HG03442 (cell line): ENCODE measurements around the gene PRPF31.

Source experiments
- ATAC-seq: cut with Tn5 transposase; IDR thresholded peaks from one replicate; pipeline ENCODE4 v1.9.1; 2021; ENCODE audit warnings: mild to moderate bottlenecking, moderate library complexity; ENCODE audit not compliant: unreplicated experiment

PRPF31 gene

DNA sequence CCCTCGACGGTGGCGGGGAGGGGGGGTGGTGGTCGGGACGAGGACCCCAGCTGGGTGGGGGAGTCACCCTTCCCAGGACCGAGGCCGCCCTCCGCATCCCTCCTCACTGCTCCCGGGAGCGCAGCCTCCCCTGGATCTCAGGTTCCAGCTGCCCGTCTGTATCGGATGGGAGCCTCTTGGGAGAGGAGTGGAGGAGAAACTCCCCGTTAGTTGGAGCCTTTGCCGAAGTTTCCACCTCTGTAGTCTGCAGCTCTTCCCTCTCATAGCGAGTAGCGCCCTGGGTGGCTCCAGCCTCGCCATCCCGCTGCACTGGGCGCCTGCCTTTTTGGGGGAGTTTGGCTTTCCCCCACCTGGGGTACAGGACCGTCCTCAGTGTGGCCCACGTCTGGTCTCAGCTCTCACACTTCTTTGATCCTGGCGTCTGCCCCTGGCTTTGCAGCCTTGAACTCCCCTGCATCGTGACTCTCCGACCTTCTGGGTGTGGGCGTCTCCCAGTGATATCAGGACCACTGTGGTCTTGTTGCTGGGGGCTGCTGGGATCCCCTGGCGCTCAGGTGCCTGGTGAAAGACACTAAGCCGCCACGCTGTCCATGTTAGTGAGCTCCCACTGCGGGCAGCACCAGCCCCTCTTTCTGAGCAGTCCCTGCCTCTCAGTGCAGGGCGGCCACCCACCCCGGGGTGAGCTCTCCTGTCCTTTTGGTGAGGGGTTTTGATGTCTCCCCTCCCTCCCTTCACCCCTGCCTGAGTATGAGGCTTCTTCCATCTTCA, 23.1 kb downstream of the PRPF31 start:
- ATAC-seq = no peak

DNA sequence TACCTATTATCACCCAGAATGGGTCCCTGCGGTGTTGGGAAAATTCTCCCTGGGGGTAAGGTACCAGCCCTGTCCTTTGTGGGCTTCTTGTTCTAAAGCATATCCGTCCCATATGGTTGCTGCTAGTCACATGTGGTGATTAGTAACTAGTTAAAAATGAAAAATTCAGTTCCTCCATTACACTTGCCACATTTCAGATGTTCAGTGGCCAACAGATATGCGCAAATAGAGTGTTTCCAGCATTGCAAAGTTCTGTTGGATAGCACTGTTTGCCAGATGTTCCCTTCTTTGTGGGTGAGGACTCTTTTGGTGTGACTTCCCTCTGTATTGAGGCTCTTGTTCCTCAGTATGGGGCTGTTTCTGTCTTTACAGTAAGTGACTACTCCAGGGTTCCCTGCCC, 25.8 kb downstream of the PRPF31 start:
- ATAC-seq = no peak

DNA sequence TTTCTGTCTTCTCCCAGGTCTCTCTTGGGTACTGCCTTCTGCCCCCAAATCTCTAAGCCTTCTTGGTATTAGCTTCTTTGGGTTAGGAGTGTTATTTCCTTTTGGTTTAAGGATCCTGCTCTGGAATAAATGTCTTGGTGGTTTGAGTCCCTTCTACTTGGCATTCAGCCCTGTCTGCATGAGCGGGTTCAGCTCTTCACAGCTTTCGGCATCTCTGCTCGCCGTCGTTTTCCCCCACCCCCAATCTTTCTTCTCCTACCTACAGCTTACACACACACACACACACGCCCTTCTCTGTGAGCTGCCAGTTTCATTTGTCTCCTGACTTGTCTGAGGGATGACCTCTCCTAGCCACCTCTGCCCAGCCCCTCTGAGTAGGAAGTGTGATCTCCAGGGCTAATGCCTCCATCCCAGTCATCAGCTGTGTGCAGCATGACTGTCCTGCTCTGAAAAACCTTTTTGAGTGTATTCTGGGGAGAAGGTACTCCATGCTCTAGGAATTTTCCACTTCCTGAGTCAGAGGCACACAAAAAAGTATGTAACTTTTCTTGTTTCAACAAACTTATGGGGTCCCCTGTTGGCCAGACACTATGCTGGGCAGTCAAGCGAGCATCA, 26.7 kb downstream of the PRPF31 start:
- ATAC-seq = no peak

DNA sequence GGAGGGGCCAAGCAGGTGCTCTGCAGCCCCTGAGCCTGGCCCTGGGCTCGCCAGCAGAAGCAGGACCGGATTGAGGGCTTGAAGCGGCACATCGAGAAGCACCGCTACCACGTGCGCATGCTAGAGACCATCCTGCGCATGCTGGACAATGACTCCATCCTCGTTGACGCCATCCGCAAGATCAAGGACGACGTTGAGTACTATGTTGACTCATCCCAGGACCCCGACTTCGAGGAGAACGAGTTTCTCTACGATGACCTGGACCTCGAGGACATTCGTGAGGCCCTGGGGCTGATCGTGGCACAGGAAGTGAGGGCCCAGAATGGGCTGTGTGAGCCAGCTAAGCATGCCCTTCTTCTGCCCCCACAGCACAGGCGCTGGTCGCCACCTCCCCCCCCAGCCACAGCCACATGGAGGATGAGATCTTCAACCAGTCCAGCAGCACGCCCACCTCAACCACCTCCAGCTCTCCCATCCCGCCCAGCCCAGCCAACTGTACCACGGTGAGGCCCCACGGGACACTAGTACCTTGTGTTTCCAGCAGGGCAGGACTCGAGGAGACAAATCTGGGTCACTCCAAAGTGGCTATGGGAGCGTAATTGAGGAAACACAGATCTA, 30.1 kb downstream of the PRPF31 start:
- no peak for ATAC-seq

DNA sequence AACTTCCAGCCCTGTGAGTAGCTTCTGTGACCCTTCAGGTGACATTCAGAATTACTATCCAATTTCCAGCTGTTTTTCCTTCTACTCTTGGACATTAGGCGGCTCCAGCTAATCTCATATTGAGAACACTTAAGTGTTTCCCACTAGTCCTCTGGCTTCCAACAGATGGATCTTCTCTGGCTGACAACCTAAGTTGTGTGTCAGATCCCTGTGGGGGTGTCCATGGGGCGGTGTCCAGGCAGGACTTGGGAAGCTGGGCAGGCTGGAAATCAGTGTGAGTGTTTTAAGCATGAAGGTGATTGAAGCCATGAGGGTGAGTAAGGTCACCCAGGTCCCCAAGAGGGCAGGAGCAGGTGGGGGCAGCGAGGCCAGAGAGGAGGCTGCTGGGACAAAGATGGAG, 32.1 kb downstream of the PRPF31 start:
- ATAC-seq = no peak

DNA sequence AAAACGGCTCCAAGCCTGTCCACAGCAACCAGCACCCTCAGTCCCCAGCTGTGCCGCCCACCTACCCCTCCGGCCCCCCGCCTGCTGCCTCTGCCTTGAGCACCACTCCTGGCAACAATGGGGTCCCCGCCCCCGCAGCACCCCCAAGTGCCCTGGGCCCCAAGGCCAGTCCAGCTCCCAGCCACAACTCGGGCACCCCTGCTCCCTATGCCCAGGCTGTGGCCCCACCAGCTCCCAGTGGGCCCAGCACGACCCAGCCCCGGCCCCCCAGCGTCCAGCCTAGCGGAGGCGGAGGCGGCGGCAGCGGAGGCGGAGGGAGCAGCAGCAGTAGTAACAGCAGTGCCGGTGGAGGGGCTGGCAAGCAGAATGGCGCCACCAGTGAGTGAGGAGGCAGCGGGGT, 32.6 kb downstream of the PRPF31 start:
- no peak for ATAC-seq

DNA sequence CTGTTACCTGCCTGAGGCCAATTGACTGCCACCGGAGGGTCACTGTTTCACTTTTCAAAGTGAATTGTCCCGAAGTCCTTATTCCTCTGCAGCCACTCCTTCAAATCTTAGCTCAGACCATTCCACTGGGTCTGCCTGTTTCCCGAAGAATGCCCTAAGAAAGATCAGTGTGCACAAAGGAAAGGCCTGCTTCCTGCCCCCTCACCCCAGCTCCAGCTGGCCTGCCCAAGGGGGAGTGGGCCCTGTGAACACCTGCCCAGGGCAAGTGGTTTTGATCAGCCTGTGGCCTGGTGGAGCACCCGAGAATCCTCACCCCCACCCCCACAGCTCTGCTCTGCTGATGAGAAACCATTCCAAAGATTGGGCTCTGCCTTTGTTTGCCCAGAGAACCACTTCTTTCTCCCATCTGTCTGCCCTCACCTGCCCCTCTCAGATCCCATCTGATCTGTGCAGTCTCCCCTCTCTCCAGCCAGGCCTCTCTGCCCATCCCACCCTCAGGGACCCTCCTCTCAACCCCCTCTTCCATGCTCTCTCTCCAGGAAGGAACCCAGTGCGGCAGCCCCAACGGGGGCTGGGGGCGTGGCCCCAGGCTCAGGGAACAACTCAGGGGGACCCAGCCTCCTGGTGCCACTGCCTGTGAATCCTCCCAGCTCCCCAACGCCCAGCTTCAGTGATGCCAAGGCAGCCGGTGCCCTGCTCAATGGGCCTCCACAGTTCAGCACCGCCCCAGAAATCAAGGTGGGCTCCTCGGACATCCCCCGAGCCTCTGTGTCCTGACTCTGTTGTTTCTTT, 33.7 kb downstream of the PRPF31 start:
- no peak for ATAC-seq

DNA sequence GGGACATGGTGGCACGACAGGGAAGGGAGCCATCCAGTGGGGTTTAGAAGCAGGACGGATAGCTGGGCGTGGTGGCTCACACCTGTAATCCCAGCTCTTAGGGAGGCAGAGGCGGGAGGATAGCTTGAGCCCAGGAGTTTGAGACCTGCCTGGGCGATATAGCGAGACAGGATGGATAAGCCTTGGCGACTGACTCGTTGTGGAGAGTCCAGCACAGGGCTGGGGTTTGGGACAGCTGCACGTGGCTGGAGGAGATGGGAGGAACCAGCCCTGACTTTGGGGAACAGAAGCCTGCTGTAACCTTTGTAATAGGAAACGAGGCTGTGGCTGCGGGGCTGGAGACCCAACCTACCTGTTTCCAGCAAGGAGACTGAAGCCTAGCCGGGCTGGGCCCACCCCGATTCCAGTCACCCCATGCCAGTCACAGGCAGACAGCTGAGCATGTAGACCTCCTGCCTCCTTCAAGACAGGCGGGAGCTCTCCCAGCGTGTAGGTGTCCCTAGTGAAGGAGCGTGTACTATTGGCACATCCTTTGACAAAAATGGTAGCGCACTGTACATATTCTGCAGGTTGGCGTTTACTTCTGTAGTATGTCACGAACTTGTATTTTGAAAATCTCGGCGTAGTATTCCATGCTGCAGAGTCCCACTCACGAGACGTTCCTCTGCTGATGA, 35.9 kb downstream of the PRPF31 start:
- no peak for ATAC-seq

DNA sequence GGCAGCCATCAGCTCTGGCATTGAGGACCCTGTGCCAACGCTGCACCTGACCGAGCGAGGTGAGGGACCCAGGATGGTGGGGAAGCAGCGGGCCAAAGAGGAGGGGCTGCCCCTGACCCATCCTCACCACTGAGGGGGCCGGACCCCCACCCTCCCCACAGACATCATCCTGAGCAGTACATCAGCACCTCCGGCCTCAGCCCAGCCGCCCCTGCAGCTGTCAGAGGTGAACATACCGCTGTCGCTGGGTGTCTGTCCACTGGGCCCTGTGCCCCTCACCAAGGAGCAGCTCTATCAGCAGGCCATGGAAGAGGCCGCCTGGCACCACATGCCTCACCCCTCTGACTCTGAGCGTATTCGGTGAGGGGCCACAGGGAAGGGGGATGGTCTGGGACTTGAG, 36.7 kb downstream of the PRPF31 start:
- ATAC-seq = no peak

DNA sequence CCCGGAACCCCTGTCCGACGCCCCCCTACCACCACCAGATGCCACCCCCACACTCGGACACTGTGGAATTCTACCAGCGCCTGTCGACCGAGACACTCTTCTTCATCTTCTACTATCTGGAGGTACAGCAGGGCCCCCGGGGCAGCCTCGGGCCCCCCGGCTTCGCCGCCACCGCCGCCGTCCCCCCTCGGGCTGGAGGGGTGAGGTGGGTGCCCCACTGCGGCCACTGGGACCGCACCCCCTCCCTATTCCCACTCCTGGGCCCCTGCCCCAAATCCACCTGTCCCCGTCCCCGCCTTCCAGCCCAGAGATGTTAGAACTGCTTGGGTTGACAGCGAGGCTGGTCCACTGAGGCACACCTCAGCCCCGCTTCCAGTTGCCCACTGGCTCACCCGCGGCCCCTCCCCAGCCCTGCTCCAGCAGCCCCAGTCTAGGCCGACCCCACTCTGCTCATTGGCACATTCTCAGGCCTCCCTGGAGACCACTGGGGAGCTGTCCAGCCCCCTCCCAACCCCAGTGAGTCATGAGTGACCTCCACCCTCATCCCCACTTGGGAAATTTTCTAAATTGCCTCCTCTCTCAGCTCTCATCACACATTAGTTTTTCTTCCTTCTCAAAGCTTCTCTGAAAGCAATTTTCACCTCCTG, 37.4 kb downstream of the PRPF31 start:
- no peak for ATAC-seq

DNA sequence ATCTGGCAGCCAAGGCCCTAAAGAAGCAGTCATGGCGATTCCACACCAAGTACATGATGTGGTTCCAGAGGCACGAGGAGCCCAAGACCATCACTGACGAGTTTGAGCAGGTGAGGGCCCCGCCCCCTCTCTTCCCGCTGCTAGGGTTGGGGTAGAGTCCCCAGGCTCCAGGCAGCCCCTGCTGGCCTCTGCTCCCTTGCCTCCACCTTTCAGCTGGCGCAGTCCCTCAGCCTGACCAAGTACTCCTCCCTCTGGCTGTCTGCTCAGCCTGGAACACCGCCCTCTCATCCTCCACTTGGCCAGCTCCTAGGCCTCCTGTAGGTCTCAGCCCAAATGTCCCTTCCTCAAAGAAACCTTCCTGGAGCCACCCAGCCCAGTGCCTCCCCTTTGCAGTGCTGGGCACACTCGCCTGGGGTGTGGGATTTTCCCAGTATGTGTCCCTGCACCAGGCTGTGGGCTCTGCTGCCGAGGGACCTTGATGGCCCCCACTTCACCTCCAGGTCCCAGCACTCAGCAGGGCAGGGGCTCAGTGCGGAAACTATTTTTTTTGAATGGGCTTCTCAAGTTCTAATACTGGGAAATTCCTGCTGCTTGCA, 38.3 kb downstream of the PRPF31 start:
- ATAC-seq = no peak

DNA sequence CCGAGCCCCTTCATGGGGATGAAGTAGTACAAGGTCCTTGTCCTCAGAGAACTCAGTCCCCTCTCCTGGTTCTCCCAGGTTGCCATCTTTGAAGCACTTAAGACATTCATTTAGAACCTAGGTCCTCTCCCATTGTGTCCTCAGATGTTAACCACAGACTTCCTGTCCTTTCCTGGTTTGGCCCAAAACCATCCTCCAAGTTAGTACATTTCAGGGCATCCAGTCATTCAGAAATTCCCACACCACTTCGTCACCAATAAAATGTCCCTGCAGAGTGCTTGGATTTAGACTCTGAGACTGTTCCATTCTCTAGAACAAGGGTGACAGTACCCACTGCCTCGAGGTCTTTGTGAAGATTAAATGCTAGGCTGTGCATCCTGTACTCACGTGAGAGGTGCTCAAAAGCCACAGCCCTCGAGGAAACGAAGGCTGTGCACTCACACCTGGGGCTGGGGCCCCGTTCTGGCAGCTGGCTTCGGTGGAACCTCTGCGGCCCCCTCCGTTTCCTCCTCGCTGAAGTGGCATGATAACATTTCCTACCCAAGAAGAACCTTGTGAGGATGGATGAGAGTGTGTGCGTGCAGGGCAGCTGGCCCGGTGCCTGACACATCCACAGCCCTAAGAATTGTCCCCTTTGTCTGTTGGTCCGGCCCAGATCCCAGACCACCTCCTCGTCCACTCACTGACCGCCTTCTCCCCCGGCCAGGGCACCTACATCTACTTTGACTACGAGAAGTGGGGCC, 39.2 kb downstream of the PRPF31 start:
- ATAC-seq = no peak

DNA sequence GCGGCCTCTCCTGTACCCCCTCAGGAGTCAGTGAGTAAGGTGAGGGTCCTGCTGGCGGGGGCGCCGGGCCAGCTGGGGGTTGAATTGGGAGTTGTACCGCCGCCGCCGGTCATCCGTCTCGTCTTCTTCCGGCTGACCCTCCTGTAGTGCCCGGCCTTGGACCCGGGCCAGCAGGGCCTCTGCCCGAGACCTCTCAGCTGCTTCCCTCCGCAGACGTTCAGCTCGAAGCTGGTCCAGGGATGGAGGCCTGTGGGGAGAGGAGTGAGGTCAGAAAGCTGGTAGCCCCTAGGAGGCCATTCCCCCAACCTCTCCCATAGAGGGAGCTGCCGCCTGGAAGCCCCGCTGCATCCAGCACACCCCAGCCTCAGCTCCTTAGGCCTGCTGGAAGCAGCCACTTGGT, 40.1 kb downstream of the PRPF31 start:
- ATAC-seq = no peak

DNA sequence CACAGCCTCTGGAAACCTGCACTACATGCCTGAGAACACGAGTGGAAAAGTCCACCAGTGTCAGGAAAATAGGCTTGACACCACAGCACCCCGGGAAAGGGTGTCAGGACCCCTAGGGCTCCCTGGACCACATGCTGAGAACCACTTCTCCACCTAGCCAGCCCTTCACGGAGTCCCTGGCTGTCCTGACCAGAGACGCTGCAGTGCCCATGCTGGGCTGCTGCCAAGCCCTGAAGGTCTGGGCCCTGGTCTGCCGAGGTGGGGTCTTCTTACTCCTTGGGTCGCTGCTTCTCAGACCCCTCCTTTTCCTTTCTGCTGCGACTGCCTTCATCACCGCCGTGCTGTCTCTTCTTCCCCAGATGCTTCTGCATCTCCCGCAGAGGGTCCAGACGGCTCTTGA, 40.9 kb downstream of the PRPF31 start:
- ATAC-seq = no peak

DNA sequence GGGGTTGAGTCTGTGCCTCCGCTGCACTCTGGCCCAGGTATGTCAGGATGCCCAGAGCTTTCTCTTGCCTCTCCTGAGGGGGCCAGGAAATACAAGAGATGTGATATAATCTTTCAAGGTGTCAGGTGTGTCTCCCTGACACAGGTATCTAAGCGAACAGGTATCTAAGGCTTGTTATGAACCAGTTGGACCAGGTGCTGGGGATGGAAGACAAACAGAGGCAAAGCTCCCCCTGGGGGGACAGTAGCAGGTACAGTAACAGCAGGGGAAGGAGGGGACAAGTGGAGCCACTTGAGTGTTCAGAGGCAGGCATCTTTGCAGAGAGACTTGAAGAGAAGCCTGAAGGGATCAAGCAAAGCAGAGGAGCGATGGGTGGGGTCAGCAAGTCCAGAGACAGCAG, 41.4 kb downstream of the PRPF31 start:
- ATAC-seq = no peak

DNA sequence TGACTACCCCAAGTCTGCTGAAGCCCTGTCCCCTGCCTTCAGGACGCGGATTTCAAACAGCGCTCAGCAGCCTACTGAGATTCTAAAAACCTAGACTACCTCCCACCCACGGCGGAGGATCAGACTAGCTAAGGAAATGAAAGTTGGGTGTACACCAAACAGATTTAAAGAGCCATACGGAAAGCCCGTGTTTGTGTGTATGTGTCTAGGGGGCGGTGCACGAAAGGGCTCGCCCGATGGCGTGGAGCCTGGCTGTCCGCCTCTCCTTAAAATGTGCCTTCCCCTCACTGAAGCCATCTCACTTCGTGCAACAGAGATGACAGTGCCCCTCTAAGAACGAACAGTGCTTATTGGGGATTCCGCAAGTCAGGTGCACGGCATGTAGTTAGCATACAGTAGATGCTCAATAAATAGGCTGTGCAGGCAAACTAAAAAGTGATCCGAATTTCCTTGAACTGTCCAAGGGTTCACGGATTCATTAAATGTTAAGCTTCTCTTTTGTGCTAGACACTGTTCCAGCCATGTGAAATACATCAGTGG, 43.3 kb downstream of the PRPF31 start:
- ATAC-seq = no peak

DNA sequence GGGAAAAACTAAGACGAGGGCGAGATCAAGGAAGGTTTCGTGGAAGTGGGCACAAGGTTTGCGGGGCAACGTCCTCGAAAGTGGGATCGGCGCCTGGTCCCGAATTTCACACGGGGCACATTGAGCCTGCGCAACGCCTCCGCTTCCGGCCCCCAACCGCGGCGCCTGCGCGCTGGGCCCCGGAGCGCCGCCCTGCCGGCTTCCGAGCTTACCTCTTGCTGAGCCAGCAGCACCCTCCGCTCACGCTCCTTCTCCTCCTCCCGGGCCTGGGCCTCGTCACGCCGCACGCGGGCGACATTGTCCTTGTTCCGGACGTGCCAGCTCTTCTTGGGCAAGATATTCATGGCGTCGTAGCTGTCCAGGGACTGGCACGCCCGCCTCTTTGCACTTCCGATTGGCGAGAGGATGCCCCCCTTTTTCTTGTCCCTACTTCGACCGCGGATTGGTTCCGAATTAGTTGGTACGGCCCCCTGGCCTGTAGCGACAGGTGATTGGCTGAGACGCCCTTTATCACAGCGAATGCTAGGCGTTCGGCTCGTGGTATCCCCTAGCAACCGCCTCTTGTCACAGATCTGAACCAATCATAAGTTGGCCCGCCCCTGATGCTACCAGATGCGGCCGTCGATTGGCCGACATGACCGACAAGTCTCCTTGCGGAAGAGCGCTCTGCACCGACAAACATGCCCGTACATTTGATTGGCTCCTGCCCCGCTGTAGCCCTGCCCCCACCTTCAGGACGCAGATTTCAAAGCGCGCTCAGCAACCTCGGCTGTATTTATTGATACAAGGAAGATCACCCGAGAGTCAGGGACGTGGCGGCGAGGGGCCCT, 44.0 kb downstream of the PRPF31 start, which contains the start of gene LENG1:
TSS of gene LENG1 (minus strand) at position 370 of the 830 bp plus-strand sequence. CDS start at position 344, 26 bp downstream.
- ATAC-seq = peak; percentile 86

DNA sequence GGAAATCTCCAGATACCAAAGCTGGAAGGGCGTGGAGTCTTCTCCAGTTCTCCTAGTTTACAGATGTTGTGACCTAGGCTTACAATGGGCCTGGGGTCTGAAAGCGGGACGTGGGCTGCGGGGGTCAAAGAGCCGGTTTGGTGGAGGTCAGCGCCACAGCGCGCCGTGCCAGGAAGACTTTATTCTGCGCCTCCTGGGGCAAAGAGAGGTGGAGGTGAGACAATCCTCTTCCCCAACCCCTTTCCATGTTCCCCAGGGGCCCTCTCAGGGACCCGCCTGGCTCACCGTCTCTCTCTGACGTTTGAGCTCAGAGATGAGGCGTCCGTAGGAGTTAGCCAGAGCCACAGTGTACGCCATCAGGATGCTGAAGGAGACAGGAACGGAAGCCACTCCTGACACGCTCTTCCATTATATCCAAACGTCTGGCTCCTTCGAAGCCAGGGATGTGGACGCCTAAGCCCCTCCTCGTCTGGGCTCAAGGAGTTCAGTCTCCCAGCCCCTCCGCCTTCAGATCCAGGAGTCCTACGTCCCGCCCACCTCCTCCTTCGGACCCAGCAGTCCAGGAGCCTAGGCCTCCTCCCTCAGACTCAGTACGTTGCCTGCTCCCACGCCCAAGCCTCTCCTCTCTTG, 44.7 kb downstream of the PRPF31 start:
- peak; percentile 1 for ATAC-seq
